ENCODE results near the gene SUMO3. TPM values are rescaled to one million over a fixed set of nuclear protein-coding genes. Genes with fewer than 3 reads are reported as not detected.

SUMO3 gene
- total RNA-seq, 3 donors from 2014 or later: 68.9 to 76.9 (median 69.4) TPM

- Histone ChIP-seq H3K36me3 (ENCODE audit: low read depth) (peaks cover 10% of the 10 kb centered on the region), H3K9me3 (no peaks in the 10 kb centered on the region), H3K4me1 (ENCODE audit: low read depth) (peaks cover 75% of the 10 kb centered on the region), H3K4me3 (no peak overlapping the region)
- ATAC-seq: peak; percentile 78
- no peak for TF ChIP-seq CTCF (IDR thresholded peaks at IDR 0.05)
- peak in 2 of 3 donors; percentile 68 to 71 for DNase-seq
- intact Hi-C loops (cut with DNase I, micrococcal nuclease): no loop called here
These were observed 31.8 kb upstream of the SUMO3 start for GRCh38 chr21:44849616-44850130.

GRCh38 chr21:44848821-44849521, 31.1 kb upstream of the SUMO3 start:
- DNase-seq (peak in 1 of 3 donors; percentile 52), ATAC-seq (no peak)
- H3K9me3 ChIP-seq: no peaks in the 10 kb centered on the region
- H3K4me3 ChIP-seq: no peak overlapping the region
- peaks cover 71% of the 10 kb centered on the region for H3K4me1 ChIP-seq (ENCODE audit: low read depth)
- peaks cover 10% of the 10 kb centered on the region for H3K36me3 ChIP-seq (ENCODE audit: low read depth)
- intact Hi-C loops (cut with DNase I, micrococcal nuclease): no loop called here
- TF ChIP-seq CTCF (IDR thresholded peaks at IDR 0.05): no peak

GRCh38 chr21:44847261-44848056, 29.6 kb upstream of the SUMO3 start:
- no peak for TF ChIP-seq CTCF (IDR thresholded peaks at IDR 0.05)
- no peak overlapping the region for H3K4me3 ChIP-seq
- H3K36me3 ChIP-seq (ENCODE audit: low read depth): peaks cover 10% of the 10 kb centered on the region
- no peaks in the 10 kb centered on the region for H3K9me3 ChIP-seq
- intact Hi-C loops (cut with DNase I, micrococcal nuclease): no loop called here
- H3K4me1 ChIP-seq (ENCODE audit: low read depth): peaks cover 56% of the 10 kb centered on the region
- DNase-seq (peak in 1 of 3 donors; percentile 42), ATAC-seq (no peak)

GRCh38 chr21:44846485-44847260, 28.8 kb upstream of the SUMO3 start:
- Histone ChIP-seq H3K4me1 (ENCODE audit: low read depth) (peaks cover 54% of the 10 kb centered on the region), H3K4me3 (no peak overlapping the region), H3K36me3 (ENCODE audit: low read depth) (peaks cover 10% of the 10 kb centered on the region), H3K9me3 (no peaks in the 10 kb centered on the region)
- DNase-seq: peak; percentile 52 to 81 (median 69)
- intact Hi-C loops (cut with DNase I, micrococcal nuclease): no loop called here
- no peak for TF ChIP-seq CTCF (IDR thresholded peaks at IDR 0.05)
- ATAC-seq: peak; percentile 44

GRCh38 chr21:44846224-44846484, 28.3 kb upstream of the SUMO3 start:
- TF ChIP-seq CTCF (IDR thresholded peaks at IDR 0.05): no peak
- no peak for ATAC-seq
- peaks cover 52% of the 10 kb centered on the region for H3K4me1 ChIP-seq (ENCODE audit: low read depth)
- intact Hi-C loops (cut with DNase I, micrococcal nuclease): no loop called here
- H3K36me3 ChIP-seq (ENCODE audit: low read depth): peaks cover 8% of the 10 kb centered on the region
- no peak for DNase-seq
- no peaks in the 10 kb centered on the region for H3K9me3 ChIP-seq
- H3K4me3 ChIP-seq: no peak overlapping the region
